Renal cortex interstitium (tissue), 11 donors: ENCODE data around the gene ARRDC2. TPM values are rescaled to one million over a fixed set of nuclear protein-coding genes. Genes with fewer than 3 reads are reported as not detected.
A peak's percentile ranks its signal among the peaks of the same experiment; 100 is the strongest.
"Not testable (repeated sequence)": the region's sequence is repeated elsewhere in the genome, so short reads cannot be mapped to it uniquely, and the experiment has no call there.

Experiments
- DNase-seq, 11 donors: peaks; one replicate each; pipeline ENCODE4 v3.0.0-alpha.2; 2013; ENCODE audit warnings: low read depth in 9 of 11, low spot score in 4 of 11; ENCODE audit errors: extremely low read depth in 1 of 11
- polyA plus RNA-seq, 3 donors: library from polyadenylated mRNA; unstranded; fragments of 120-200 nt; gene quantifications; one replicate each; pipeline ENCODE4 v1.2.1, GENCODE V29; 2013; ENCODE audit not compliant: insufficient read length in 3 of 3

Gene ARRDC2
- polyA plus RNA-seq, 3 donors: 3.4 to 7.5 (median 3.8) TPM

DNA sequence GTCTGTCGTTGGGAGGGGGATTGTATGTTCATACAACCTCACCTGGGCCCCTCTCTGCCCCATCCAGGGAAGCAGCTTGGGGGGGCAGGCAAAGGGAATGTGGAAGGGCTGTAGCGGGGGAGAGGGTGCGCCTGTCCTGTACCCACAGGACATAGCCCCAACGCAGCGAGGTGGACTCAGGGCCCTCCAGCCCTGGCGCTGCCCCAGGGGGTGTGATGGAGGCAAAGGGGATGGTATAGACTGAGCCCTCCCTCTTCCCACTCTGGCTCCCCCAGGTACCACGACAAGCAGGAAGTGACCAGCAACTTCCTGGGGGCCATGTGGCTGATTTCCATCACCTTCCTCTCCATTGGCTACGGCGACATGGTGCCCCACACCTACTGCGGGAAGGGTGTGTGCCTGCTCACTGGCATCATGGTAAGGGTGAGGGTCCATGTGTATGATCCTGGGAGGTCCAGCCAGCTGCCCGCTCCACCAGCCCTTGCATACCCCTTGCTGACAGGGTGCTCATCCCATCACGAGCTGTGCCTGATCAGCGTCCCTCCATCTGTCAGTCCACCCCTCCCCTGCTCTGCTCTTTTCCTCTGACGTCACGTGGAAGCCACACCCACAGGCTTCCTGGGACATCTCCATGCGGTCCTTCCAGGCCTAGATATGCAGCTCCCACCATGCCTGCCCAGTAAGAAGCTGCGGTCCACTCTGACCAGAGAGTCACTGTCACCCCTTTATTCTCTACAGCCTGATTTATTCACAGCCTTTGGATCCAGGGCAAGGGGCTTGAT is 22.7 kb upstream of the ARRDC2 start:
- no peak for DNase-seq

DNA sequence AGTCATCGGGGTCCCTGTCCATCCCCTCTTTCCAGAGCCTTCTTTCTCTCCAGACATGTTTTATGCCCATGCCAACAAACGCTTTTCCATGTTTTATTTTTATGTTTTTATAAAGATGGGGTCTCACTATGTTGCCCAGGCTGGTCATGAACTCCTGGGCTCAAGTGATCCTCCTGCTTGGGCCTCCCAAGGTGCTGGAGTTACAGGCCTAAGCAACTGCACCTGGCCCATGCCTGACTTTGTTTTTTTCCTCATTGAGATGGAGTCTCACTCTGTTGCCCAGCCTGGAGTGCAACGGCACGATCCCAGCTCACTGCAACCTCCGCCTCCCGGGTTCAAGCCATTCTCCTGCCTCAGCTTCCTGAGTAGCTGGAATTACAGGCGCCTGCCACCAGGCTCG is 21.4 kb upstream of the ARRDC2 start:
- not testable (repeated sequence) for DNase-seq

GRCh38 chr19:17988161-17988560 is 19.8 kb upstream of the ARRDC2 start:
- DNase-seq: no peak

DNA sequence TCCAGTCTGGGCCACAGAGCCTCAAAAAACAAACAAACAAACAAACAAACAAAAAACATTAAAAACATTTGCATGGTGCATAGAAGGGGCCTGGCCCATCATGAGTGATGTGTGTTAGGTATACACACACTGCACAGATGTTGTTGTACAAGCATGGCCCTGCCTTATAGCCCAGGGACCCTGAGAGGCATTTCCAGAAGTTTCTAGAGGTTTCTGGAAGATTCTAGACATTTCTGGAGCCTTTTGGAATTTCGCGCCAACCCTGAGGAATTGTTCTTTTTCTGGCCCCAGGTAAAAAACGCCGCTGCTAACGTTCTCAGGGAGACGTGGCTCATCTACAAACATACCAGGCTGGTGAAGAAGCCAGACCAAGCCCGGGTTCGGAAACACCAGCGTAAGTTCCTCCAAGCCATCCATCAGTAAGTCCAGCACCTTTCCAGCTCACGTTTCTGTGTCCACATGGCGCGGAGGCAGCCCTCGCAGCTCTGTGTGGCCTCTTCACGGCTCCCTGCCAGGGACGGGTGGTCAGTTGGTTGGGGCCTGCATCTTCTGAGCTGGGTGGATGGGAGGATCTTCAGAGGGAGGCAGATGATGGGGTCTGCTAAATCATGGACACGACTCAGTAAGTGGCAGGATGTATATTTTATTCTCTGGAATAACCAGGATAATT is 18.4 kb upstream of the ARRDC2 start:
- DNase-seq: no peak

DNA sequence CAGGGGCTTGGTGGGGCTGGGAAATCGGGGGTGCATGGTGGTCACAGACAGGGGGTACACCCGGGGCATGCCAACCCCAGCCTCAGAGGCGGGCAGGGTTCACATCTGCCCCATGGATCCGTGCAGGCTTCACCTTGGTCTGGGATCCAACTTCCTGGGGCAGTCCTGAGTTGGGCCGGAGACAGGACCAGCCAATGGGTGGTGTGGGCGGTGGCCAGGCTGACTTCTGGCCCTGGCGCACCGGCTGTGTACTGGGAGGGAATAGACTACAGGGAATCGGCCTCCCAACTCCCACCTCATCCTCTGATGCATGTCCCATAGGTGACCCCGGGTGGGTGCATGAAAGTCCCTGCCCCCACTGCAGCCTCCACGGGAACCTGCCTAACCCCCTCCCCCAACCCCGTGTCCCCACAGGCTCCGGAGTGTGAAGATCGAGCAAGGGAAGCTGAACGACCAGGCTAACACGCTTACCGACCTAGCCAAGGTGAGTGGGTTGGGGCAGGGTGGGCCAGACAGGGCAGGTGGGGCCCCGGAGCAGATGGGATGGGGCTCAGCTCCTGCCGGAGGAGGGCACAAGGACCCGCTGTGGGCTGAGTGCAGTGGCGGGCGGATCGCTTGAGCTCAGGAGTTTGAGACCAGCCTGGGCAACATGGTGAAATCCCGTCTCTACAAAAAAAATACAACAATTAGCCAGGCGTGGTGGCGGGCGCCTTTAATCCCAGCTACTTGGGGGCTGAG is 14.7 kb upstream of the ARRDC2 start:
- DNase-seq: no peak

DNA sequence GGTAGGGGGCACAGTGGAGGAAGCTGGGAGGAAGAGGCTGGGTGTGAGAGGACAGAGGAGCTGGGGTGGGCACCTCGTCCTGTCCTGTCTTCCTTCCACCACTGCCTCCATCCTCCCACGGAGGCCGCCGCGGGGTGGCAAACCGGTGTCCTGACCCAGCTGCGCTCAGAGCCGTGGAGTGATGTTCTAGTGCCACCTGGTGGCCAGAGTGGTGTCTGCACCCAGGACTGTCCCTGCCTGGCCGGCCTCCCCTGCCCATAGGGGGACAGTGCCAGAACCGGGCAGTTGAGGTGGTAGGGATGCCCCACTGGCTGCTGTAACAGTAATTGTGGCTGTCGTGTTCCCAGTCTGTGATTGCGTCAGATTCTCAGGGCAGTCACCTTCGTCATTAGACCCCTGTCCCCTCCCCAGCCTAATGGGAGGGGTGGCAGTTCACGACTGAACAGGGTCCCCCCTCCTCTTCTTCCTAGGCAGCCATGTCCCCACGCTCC is 11.1 kb upstream of the ARRDC2 start:
- DNase-seq: peak in 9 of 11 donors; percentile 43 to 72 (median 70)

- DNase-seq: no peak
These were observed 9.8 kb upstream of the ARRDC2 start for GRCh38 chr19:17997969-17998826.

- DNase-seq: no peak
These were observed 9.2 kb upstream of the ARRDC2 start for GRCh38 chr19:17998827-17999150.

- no peak for DNase-seq
These were observed 8.1 kb upstream of the ARRDC2 start for GRCh38 chr19:17999684-18000479.

- no peak for DNase-seq
These were observed 7.5 kb upstream of the ARRDC2 start for GRCh38 chr19:18000480-18000914.

GRCh38 chr19:18000915-18001776 is 6.8 kb upstream of the ARRDC2 start:
- peak in 2 of 11 donors; percentile 44 to 46 for DNase-seq

GRCh38 chr19:18001777-18002345 is 6.1 kb upstream of the ARRDC2 start:
- no peak for DNase-seq

DNA sequence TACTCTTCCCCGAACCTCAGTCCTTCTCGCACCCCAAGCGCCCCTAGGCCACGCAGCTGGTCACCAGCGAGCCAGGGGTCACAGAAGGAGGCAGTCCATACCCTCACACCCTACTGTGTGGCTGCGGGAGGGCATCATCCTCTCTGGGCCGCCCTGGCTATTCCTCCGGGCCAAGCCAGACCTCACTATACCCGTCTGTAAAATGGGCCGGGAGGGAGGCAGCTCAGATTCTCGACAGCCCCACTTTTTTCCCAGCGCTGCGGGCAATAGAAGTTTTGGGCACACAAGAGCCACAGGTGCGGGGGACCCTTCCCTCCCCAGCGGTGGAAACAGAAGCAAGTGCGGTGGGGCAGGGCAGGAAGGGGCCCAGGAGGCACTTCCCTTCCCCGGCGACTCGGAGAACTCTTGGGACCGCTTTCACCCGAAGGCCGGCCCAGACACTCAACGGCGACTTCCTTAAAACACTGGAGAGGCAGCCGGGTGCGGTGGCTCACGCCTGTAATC is 5.6 kb upstream of the ARRDC2 start:
- no peak for DNase-seq

GRCh38 chr19:18005750-18006149 is 2.2 kb upstream of the ARRDC2 start:
- DNase-seq: not testable (repeated sequence)

- peak in 7 of 11 donors; percentile 64 to 81 (median 68) for DNase-seq
These were observed 690 bp upstream of the ARRDC2 start for GRCh38 chr19:18007044-18007916.

DNA sequence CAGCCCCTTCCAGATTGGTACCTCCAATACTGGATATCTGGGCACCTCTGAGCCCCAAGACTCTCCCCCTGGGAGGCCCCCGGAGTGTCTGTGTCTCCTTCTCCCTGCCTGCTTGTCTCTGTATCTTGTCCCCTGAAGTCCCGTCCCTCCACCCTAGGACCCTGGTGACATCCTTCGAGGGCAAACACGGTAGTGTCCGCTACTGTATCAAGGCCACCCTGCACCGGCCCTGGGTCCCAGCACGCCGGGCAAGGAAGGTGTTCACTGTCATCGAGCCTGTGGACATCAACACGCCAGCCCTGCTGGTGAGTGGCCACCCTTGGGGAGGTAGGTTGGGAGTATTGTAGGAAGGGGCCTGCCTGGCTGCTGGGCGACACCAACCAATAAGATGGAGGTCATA is 844 bp downstream of the ARRDC2 start:
- no peak for DNase-seq
